Breast epithelium (tissue), 4 donors: ENCODE data around the gene RPL32. TPM values are rescaled to one million over a fixed set of nuclear protein-coding genes. Genes with fewer than 3 reads are reported as not detected.
A peak's percentile ranks its signal among the peaks of the same experiment; 100 is the strongest.

Experiments used
- DNase-seq, 2 donors: peaks; one replicate each; pipeline ENCODE4 v3.0.0-alpha.2; 2019; ENCODE audit warnings: low spot score in 2 of 2
- H3K27ac ChIP-seq, 2 donors: fragments of 200-600 bp; sonication (generic) in 1 of 2; one replicate each; pipeline ENCODE4 v1.5.1; 2016 to 2019; ENCODE audit warnings: mild to moderate bottlenecking in 1 of 2
- H3K27me3 ChIP-seq, 2 donors: fragments of 200-600 bp; sonication (generic) in 1 of 2; one replicate each; pipeline versions ENCODE4 v1.5.1 to v1.6.0; 2017 to 2019; ENCODE audit warnings: control low read depth in 1 of 2, mild to moderate bottlenecking in 1 of 2
- H3K36me3 ChIP-seq: fragments of 200-600 bp; one replicate; pipeline ENCODE4 v1.5.1; 2019
- H3K4me1 ChIP-seq, 2 donors: fragments of 200-600 bp; sonication (generic); one replicate each; pipeline ENCODE4 v1.5.1; 2016 to 2019; ENCODE audit warnings: control low read depth in 1 of 2
- H3K4me3 ChIP-seq, 3 donors: fragments of 200-600 bp; sonication (generic); 1 replicate in 2 of 3; 2 replicates in 1 of 3; pipeline ENCODE4 v1.5.1; 2016 to 2019; ENCODE audit warnings: mild to moderate bottlenecking in 3 of 3, moderate library complexity in 2 of 3
- H3K9me3 ChIP-seq, 2 donors: fragments of 200-600 bp; sonication (generic) in 1 of 2; one replicate each; pipeline ENCODE4 v1.5.1; 2016 to 2019; ENCODE audit warnings: control low read depth in 1 of 2
- CTCF ChIP-seq, 3 donors: fragments of 450-650 bp; IDR thresholded peaks; one replicate each; pipeline ENCODE4 v1.5.1; 2016 to 2017; ENCODE audit warnings: antibody characterized with exemption in 3 of 3, mild to moderate bottlenecking in 3 of 3, moderate library complexity in 3 of 3
- POLR2A ChIP-seq: fragments of 450-650 bp; IDR thresholded peaks from one replicate; pipeline ENCODE4 v1.6.1; 2016; ENCODE audit warnings: antibody characterized with exemption, mild to moderate bottlenecking, moderate library complexity
- POLR2AphosphoS5 ChIP-seq, 3 donors: sonication (generic); formaldehyde crosslinking; IDR thresholded peaks; one replicate each; pipeline ENCODE4 v1.6.1; 2017; ENCODE audit warnings: antibody characterized with exemption in 3 of 3
- intact Hi-C: fragments of 100-400 bp; cut with DNase I; formaldehyde crosslinking; loops from one replicate; pipeline ENCODE4 v1.15.1; 2023; ENCODE audit warnings: low total_unique reads
- total RNA-seq, 3 donors: library from RNA; depleted of rRNA; stranded (reverse); fragments of >200 nt; gene quantifications; one replicate each; pipeline ENCODE4 v1.1.0, GENCODE V29; 2016

Gene RPL32
- total RNA-seq, result 1,000 to 10,000 TPM in 1 of 3 donors, 100 to 1,000 TPM in 2; 945 to 1,485 (median 950) TPM

GRCh38 chr3:12841149-12841969 lies at the start of gene RPL32:
Gene RPL32, minus strand, starts transcription at chr3:12841565. Its CDS starts 1,328 bp downstream, at chr3:12840237.
- TF ChIP-seq CTCF (IDR thresholded peaks at IDR 0.05) (peak; percentile 69 to 88 (median 79)), POLR2AphosphoS5 (IDR thresholded peaks at IDR 0.05) (peak; percentile 97 to 99 (median 97)), POLR2A (peak; percentile 82)
- Histone ChIP-seq H3K4me3 (peak within 1 kb of the TSS; percentile 80 to 98 (median 94)), H3K27me3 (no peaks in the 10 kb centered on the region), H3K9me3 (no peaks in the 10 kb centered on the region), H3K36me3 (no peaks in the 10 kb centered on the region), H3K27ac (peak within 1 kb of the TSS; percentile 93 to 97), H3K4me1 (peaks cover 0 to 13% of the 10 kb centered on the region in 2 donors)
- intact Hi-C loops, result no loop called here
- DNase-seq, result peak; percentile 81 to 86

GRCh38 chr3:12890610-12891390 lies 49.4 kb upstream of the RPL32 start:
- Histone ChIP-seq H3K9me3 (no peaks in the 10 kb centered on the region), H3K4me3 (no peak overlapping the region), H3K27ac (no peak overlapping the region), H3K36me3 (no peaks in the 10 kb centered on the region), H3K4me1 (no peaks in the 10 kb centered on the region), H3K27me3 (peaks cover 0 to 3% of the 10 kb centered on the region in 2 donors)
- intact Hi-C loops, result no loop called here
- DNase-seq, result no peak
- no peak for TF ChIP-seq POLR2A
- TF ChIP-seq POLR2AphosphoS5 (IDR thresholded peaks at IDR 0.05), result no peak
- TF ChIP-seq CTCF (IDR thresholded peaks at IDR 0.05), result no peak

- H3K9me3 ChIP-seq, result no peaks in the 10 kb centered on the region
- no peak overlapping the region for H3K27ac ChIP-seq
- H3K4me1 ChIP-seq, result no peaks in the 10 kb centered on the region
- peaks cover 0 to 8% of the 10 kb centered on the region in 2 donors for H3K27me3 ChIP-seq
- TF ChIP-seq CTCF (IDR thresholded peaks at IDR 0.05), result no peak
- no peak for TF ChIP-seq POLR2A
- TF ChIP-seq POLR2AphosphoS5 (IDR thresholded peaks at IDR 0.05), result no peak
- no peak overlapping the region for H3K4me3 ChIP-seq
- intact Hi-C loops, result no loop called here
- no peaks in the 10 kb centered on the region for H3K36me3 ChIP-seq
- DNase-seq, result no peak
These were observed 45.4 kb upstream of the RPL32 start for GRCh38 chr3:12886736-12887135.

- H3K36me3 ChIP-seq, result no peaks in the 10 kb centered on the region
- H3K4me3 ChIP-seq, result no peak overlapping the region
- intact Hi-C loops, result no loop called here
- no peaks in the 10 kb centered on the region for H3K9me3 ChIP-seq
- no peaks in the 10 kb centered on the region for H3K4me1 ChIP-seq
- no peak overlapping the region for H3K27ac ChIP-seq
- peaks cover 0 to 8% of the 10 kb centered on the region in 2 donors for H3K27me3 ChIP-seq
- DNase-seq, result no peak
- TF ChIP-seq POLR2AphosphoS5 (IDR thresholded peaks at IDR 0.05) (no peak), CTCF (IDR thresholded peaks at IDR 0.05) (no peak), POLR2A (no peak)
These were observed 44.8 kb upstream of the RPL32 start for GRCh38 chr3:12886106-12886679.
